K562 (cell line): ENCODE measurements around the gene NUP35. TPM values are rescaled to one million over a fixed set of nuclear protein-coding genes. Genes with fewer than 3 reads are reported as not detected.

Experiments
- CBX1 ChIP-seq: sonication (generic); IDR thresholded peaks from 2 replicates; pipeline ENCODE4 v1.6.1; 2016; ENCODE audit warnings: antibody characterized with exemption, low read depth, mild to moderate bottlenecking
- CTCFL ChIP-seq: IDR thresholded peaks from 2 replicates; pipeline ENCODE4 v1.6.1; 2011; ENCODE audit warnings: borderline replicate concordance, low read depth, mild to moderate bottlenecking, moderate library complexity, low read length; ENCODE audit not compliant: insufficient read depth, poor library complexity, severe bottlenecking
- HNRNPH1 ChIP-seq: fragments of 200-400 bp; formaldehyde crosslinking; optimal IDR thresholded peaks from 2 replicates; pipeline ENCODE3; 2017; ENCODE audit warnings: low read depth, mild to moderate bottlenecking, low read length, moderate library complexity
- KLF16 ChIP-seq: IDR thresholded peaks from 2 replicates; pipeline ENCODE4 v1.6.1; 2016; ENCODE audit warnings: antibody characterized with exemption
- L3MBTL2 ChIP-seq: fragments of 450-650 bp; IDR thresholded peaks from 2 replicates; pipeline ENCODE4 v1.6.1; 2016; ENCODE audit warnings: mild to moderate bottlenecking, moderate library complexity
- MGA ChIP-seq: fragments of 450-650 bp; IDR thresholded peaks from 2 replicates; pipeline ENCODE4 v1.6.1; 2016; ENCODE audit warnings: mild to moderate bottlenecking, moderate library complexity
- MIER1 ChIP-seq: fragments of 450-650 bp; IDR thresholded peaks from 2 replicates; pipeline ENCODE4 v1.6.1; 2016; ENCODE audit warnings: antibody characterized with exemption, mild to moderate bottlenecking, low read depth
- SRF ChIP-seq, 2 experiments: fragments of 250-450, 450-650 bp in 1 of 2; sonication (Bioruptor Pico) in 1 of 2; sonication (generic) in 1 of 2; formaldehyde crosslinking; IDR thresholded peaks; 2 replicates each; pipeline versions ENCODE4 v1.5.0 to v1.5.1; 2020 to 2022; ENCODE audit warnings: mild to moderate bottlenecking in 1 of 2, missing genetic modification reagents in 1 of 2
- TAF15 ChIP-seq: fragments of 200-400 bp; formaldehyde crosslinking; IDR thresholded peaks from 2 replicates; pipeline ENCODE4 v1.6.1; 2017; ENCODE audit warnings: mild to moderate bottlenecking, low read depth, low read length, moderate library complexity
- polyA plus RNA-seq, 8 experiments: library from polyadenylated mRNA; depleted of rRNA in 4 of 8; stranded (reverse) in 5 of 8; unstranded in 3 of 8; fragments of >200 nt; fragmentation: Nextera tagmentation in 2 of 8; fragmentation: Illumina TruSeq in 1 of 8; extraction: Ambion mirVana in 2 of 8; extraction: Trizol in 1 of 8; gene quantifications; 2 replicates each; pipeline versions ENCODE4 v1.2.1 to v1.2.3, GENCODE V29; 2011 to 2014; ENCODE audit warnings: inconsistent platforms in 1 of 8, missing spikeins in 1 of 8
- total RNA-seq, 7 experiments: library from RNA; depleted of rRNA in 6 of 7; stranded (reverse); fragments of >200 nt in 6 of 7; fragmentation: Illumina TruSeq in 2 of 7; extraction: Trizol in 2 of 7; gene quantifications; 2 replicates each; pipeline versions ENCODE4 v1.2.1 to v1.2.3, GENCODE V29; 2011 to 2021; ENCODE audit warnings: low replicate concordance in 1 of 7

The NUP35 gene
- total and polyA plus RNA-seq, 9 of the 15 experiments (the other 6 are each of a cell fraction or from before 2014, with no cell fraction given): 24.5 to 78.2 (median 51.1) TPM

GRCh38 chr2:183079139-183079775 lies 45.0 kb upstream of the NUP35 start (continued):
- TF ChIP-seq CBX1 (no peak), TAF15 (no peak), CTCFL (no peak), MIER1 (no peak), L3MBTL2 (no peak), KLF16 (no peak), SRF (CRISPR knock-in tag; IDR thresholded peaks at IDR 0.05) (0 out of 4 replicates have a peak, but pooled peaks of 1 of the 2 experiments have one; percentile 79), MGA (no peak), HNRNPH1 (no peak)
